DOHH2 (cell line): Measurements from ENCODE around the gene AP4M1.

Experiments
- EZH2phosphoT487 ChIP-seq: fragments of 200-600 bp; sonication (generic); IDR thresholded peaks from 2 replicates; pipeline ENCODE4 v1.6.1; 2017; ENCODE audit warnings: borderline replicate concordance, mild to moderate bottlenecking, antibody characterized with exemption, low read length, moderate library complexity, mixed read lengths
- TF ChIP-seq, protein P1 (sequence below): fragments of 200-600 bp; sonication (generic); IDR thresholded peaks from one replicate; pipeline ENCODE4 v1.5.1; 2014; ENCODE audit warnings: antibody characterized with exemption, mild to moderate bottlenecking, low read depth, low read length; ENCODE audit not compliant: poor library complexity, severe bottlenecking

- TF ChIP-seq, protein P1, sequence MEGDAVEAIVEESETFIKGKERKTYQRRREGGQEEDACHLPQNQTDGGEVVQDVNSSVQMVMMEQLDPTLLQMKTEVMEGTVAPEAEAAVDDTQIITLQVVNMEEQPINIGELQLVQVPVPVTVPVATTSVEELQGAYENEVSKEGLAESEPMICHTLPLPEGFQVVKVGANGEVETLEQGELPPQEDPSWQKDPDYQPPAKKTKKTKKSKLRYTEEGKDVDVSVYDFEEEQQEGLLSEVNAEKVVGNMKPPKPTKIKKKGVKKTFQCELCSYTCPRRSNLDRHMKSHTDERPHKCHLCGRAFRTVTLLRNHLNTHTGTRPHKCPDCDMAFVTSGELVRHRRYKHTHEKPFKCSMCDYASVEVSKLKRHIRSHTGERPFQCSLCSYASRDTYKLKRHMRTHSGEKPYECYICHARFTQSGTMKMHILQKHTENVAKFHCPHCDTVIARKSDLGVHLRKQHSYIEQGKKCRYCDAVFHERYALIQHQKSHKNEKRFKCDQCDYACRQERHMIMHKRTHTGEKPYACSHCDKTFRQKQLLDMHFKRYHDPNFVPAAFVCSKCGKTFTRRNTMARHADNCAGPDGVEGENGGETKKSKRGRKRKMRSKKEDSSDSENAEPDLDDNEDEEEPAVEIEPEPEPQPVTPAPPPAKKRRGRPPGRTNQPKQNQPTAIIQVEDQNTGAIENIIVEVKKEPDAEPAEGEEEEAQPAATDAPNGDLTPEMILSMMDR: no peak
- no peak for TF ChIP-seq EZH2phosphoT487
These were observed 38.1 kb upstream of the AP4M1 start for GRCh38 chr7:100063376-100063775.
